Measurements from ENCODE around the gene HIGD1A.
A peak's percentile ranks its signal among the peaks of the same experiment; 100 is the strongest.

DNA sequence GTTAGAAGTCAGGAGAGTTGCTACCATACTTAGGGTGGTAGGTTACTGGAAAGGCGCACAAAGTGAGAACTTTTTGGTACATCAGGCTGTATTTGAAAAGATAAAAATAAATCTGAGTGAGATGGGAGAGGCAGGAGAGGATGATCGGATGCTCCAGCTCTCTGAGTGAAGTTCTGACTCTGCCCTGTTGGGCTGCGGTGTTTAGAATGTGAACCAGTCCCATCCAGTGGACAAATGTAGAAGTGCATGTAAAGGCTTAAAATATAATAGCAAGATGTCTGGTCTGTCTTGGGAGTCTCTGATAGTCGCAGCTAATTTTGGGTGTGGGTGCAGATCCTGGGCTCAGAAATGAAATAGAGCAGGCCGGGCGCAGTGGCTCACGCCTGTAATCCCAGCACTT lies 35.3 kb upstream of the HIGD1A start:
- TF ChIP-seq, protein P1, sequence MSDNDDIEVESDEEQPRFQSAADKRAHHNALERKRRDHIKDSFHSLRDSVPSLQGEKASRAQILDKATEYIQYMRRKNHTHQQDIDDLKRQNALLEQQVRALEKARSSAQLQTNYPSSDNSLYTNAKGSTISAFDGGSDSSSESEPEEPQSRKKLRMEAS (CRISPR knock-in tag; IDR thresholded peaks at IDR 0.05), result no peak
- TF ChIP-seq FOXJ3 (CRISPR knock-in tag; IDR thresholded peaks at IDR 0.05; ENCODE audit: borderline replicate concordance) (no peak), ZNF121 (CRISPR knock-in tag; IDR thresholded peaks at IDR 0.05) (no peak), ATF1 (CRISPR knock-in tag; IDR thresholded peaks at IDR 0.05) (no peak), ZNF219 (CRISPR knock-in tag; IDR thresholded peaks at IDR 0.05; ENCODE audit: borderline replicate concordance) (no peak), ESRRA (CRISPR knock-in tag; IDR thresholded peaks at IDR 0.05; ENCODE audit: borderline replicate concordance) (no peak), TEAD4 (CRISPR knock-in tag; IDR thresholded peaks at IDR 0.05) (no peak), ZNF416 (CRISPR knock-in tag; IDR thresholded peaks at IDR 0.05) (no peak)
- TF ChIP-seq, protein P2, sequence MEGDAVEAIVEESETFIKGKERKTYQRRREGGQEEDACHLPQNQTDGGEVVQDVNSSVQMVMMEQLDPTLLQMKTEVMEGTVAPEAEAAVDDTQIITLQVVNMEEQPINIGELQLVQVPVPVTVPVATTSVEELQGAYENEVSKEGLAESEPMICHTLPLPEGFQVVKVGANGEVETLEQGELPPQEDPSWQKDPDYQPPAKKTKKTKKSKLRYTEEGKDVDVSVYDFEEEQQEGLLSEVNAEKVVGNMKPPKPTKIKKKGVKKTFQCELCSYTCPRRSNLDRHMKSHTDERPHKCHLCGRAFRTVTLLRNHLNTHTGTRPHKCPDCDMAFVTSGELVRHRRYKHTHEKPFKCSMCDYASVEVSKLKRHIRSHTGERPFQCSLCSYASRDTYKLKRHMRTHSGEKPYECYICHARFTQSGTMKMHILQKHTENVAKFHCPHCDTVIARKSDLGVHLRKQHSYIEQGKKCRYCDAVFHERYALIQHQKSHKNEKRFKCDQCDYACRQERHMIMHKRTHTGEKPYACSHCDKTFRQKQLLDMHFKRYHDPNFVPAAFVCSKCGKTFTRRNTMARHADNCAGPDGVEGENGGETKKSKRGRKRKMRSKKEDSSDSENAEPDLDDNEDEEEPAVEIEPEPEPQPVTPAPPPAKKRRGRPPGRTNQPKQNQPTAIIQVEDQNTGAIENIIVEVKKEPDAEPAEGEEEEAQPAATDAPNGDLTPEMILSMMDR (IDR thresholded peaks at IDR 0.05), result peak; percentile 28; the same call in 1 of the 2 replicates
- TF ChIP-seq, protein P3, sequence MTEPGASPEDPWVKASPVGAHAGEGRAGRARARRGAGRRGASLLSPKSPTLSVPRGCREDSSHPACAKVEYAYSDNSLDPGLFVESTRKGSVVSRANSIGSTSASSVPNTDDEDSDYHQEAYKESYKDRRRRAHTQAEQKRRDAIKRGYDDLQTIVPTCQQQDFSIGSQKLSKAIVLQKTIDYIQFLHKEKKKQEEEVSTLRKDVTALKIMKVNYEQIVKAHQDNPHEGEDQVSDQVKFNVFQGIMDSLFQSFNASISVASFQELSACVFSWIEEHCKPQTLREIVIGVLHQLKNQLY (CRISPR knock-in tag; IDR thresholded peaks at IDR 0.05), result no peak
- TF ChIP-seq, protein P4, sequence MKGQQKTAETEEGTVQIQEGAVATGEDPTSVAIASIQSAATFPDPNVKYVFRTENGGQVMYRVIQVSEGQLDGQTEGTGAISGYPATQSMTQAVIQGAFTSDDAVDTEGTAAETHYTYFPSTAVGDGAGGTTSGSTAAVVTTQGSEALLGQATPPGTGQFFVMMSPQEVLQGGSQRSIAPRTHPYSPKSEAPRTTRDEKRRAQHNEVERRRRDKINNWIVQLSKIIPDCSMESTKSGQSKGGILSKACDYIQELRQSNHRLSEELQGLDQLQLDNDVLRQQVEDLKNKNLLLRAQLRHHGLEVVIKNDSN (CRISPR knock-in tag; IDR thresholded peaks at IDR 0.05), result no peak
- TF ChIP-seq, protein P5, sequence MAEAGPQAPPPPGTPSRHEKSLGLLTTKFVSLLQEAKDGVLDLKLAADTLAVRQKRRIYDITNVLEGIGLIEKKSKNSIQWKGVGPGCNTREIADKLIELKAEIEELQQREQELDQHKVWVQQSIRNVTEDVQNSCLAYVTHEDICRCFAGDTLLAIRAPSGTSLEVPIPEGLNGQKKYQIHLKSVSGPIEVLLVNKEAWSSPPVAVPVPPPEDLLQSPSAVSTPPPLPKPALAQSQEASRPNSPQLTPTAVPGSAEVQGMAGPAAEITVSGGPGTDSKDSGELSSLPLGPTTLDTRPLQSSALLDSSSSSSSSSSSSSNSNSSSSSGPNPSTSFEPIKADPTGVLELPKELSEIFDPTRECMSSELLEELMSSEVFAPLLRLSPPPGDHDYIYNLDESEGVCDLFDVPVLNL (CRISPR knock-in tag; IDR thresholded peaks at IDR 0.05; ENCODE audit: borderline replicate concordance, low read depth), result no peak
- TF ChIP-seq, protein P6, sequence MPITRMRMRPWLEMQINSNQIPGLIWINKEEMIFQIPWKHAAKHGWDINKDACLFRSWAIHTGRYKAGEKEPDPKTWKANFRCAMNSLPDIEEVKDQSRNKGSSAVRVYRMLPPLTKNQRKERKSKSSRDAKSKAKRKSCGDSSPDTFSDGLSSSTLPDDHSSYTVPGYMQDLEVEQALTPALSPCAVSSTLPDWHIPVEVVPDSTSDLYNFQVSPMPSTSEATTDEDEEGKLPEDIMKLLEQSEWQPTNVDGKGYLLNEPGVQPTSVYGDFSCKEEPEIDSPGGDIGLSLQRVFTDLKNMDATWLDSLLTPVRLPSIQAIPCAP (CRISPR knock-in tag; IDR thresholded peaks at IDR 0.05), result no peak
